KMS-11 (cell line): ENCODE measurements around the gene LSAMP.
A peak's percentile ranks its signal among the peaks of the same experiment; 100 is the strongest.

Experiments used
- H2AFZ ChIP-seq: fragments of 200-600 bp; sonication (generic); 2 replicates; pipeline ENCODE4 v1.6.1; 2016; ENCODE audit warnings: antibody characterized with exemption, mixed run types, low read depth
- H3K27ac ChIP-seq: fragments of 200-600 bp; sonication (generic); 2 replicates; pipeline ENCODE4 v1.6.1; 2016; ENCODE audit warnings: mild to moderate bottlenecking, mixed run types
- H3K27me3 ChIP-seq: fragments of 200-600 bp; sonication (generic); 2 replicates; pipeline ENCODE4 v1.6.1; 2017; ENCODE audit warnings: mild to moderate bottlenecking, low read depth, mixed run types, moderate library complexity; ENCODE audit not compliant: insufficient read depth
- H3K36me3 ChIP-seq: fragments of 200-600 bp; sonication (generic); 2 replicates; pipeline ENCODE4 v1.6.1; 2017; ENCODE audit warnings: mild to moderate bottlenecking, mixed run types; ENCODE audit not compliant: insufficient read depth
- H3K4me1 ChIP-seq: fragments of 200-600 bp; sonication (generic); 2 replicates; pipeline ENCODE4 v1.6.1; 2016; ENCODE audit warnings: mild to moderate bottlenecking, low read depth, mixed run types; ENCODE audit not compliant: poor library complexity, severe bottlenecking
- H3K4me2 ChIP-seq: fragments of 200-600 bp; sonication (generic); 2 replicates; pipeline ENCODE4 v1.7.0; 2016; ENCODE audit warnings: mild to moderate bottlenecking, mixed run types
- H3K4me3 ChIP-seq: fragments of 200-600 bp; sonication (generic); IDR thresholded peaks from 2 replicates; pipeline ENCODE4 v1.6.1; 2017; ENCODE audit warnings: low read depth, low read length, mixed read lengths; ENCODE audit not compliant: insufficient read depth
- H3K79me2 ChIP-seq: fragments of 200-600 bp; sonication (generic); 2 replicates; pipeline ENCODE4 v1.6.1; 2016; ENCODE audit warnings: low read depth, mixed run types; ENCODE audit not compliant: insufficient read depth
- H3K9ac ChIP-seq: fragments of 200-600 bp; sonication (generic); 2 replicates; pipeline ENCODE4 v1.6.1; 2016; ENCODE audit warnings: mild to moderate bottlenecking, mixed run types
- H4K20me1 ChIP-seq: fragments of 200-600 bp; sonication (generic); 2 replicates; pipeline ENCODE4 v1.6.1; 2016; ENCODE audit warnings: mild to moderate bottlenecking, mixed run types; ENCODE audit not compliant: insufficient read depth
- TF ChIP-seq, protein P1 (sequence below): fragments of 200-600 bp; sonication (generic); conservative IDR thresholded peaks from 2 replicates; pipeline ENCODE4 v1.6.1; 2017; ENCODE audit warnings: low read depth, mild to moderate bottlenecking, antibody characterized with exemption, low read length, moderate library complexity, mixed read lengths

The LSAMP gene

DNA sequence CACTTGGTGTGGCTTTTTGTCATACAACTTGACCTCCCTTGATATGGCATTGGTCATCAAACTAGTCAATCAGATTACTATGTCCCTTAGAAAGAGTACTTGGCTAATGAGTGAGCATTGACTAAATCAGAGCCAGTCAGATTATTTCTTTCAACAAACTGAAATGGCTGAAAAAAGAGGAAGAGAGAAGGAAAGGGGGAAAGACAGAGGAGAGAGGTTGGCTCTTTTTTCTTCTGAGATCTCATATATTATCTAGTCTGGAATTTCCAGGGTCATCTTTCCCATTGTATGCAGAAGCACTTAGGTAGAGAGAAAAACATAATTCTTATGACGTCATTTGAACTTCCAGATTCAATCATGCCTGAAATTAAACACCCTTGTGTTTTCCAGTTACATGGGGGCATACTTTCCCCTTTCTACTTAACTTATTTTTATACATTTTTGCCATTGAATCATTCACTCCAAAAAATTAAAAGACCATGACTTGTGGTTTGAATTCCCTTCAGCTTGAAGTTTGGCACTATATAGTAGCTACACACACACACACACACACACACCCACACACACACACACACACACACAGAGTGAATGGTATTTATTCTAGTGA is 387.8 kb downstream of the LSAMP start:
- no peaks in the 10 kb centered on the region for H3K27me3 ChIP-seq
- H4K20me1 ChIP-seq, result no peaks in the 10 kb centered on the region
- H3K4me2 ChIP-seq, result no peak overlapping the region
- TF ChIP-seq, protein P1, sequence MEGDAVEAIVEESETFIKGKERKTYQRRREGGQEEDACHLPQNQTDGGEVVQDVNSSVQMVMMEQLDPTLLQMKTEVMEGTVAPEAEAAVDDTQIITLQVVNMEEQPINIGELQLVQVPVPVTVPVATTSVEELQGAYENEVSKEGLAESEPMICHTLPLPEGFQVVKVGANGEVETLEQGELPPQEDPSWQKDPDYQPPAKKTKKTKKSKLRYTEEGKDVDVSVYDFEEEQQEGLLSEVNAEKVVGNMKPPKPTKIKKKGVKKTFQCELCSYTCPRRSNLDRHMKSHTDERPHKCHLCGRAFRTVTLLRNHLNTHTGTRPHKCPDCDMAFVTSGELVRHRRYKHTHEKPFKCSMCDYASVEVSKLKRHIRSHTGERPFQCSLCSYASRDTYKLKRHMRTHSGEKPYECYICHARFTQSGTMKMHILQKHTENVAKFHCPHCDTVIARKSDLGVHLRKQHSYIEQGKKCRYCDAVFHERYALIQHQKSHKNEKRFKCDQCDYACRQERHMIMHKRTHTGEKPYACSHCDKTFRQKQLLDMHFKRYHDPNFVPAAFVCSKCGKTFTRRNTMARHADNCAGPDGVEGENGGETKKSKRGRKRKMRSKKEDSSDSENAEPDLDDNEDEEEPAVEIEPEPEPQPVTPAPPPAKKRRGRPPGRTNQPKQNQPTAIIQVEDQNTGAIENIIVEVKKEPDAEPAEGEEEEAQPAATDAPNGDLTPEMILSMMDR, result no peak
- H3K4me3 ChIP-seq, result no peak overlapping the region
- H2AFZ ChIP-seq, result no peak overlapping the region
- no peak overlapping the region for H3K9ac ChIP-seq
- no peak overlapping the region for H3K27ac ChIP-seq
- no peaks in the 10 kb centered on the region for H3K36me3 ChIP-seq
- peaks cover 5% of the 10 kb centered on the region for H3K4me1 ChIP-seq
- H3K79me2 ChIP-seq, result no peaks in the 10 kb centered on the region

DNA sequence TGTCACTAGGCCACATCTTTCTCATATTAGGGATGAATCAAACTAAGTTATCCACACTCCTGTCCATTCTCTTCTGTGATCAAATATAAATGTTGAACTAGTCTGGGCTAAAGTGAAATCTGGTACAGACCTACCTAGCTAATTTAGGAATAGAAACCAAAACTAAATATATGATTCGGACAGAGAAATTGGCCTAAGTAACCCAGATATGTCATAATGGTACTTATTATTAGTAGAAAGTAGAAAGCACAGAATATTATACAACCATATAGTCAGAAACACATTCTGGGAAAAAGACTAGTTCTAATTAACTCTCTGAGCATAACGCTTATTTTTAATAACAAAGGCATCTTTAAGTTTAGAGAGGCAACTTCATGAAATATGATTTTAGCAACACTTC is 389.0 kb downstream of the LSAMP start:
- H4K20me1 ChIP-seq, result no peaks in the 10 kb centered on the region
- TF ChIP-seq, protein P1, result no peak
- H3K4me3 ChIP-seq, result no peak overlapping the region
- no peaks in the 10 kb centered on the region for H3K79me2 ChIP-seq
- peaks cover 5% of the 10 kb centered on the region for H3K4me1 ChIP-seq
- H3K4me2 ChIP-seq, result 0 out of 2 replicates have a peak overlapping the region, but pooled peaks have one; percentile 13
- H2AFZ ChIP-seq, result no peak overlapping the region
- H3K27ac ChIP-seq, result no peak overlapping the region
- H3K9ac ChIP-seq, result no peak overlapping the region
- H3K27me3 ChIP-seq, result no peaks in the 10 kb centered on the region
- no peaks in the 10 kb centered on the region for H3K36me3 ChIP-seq

DNA sequence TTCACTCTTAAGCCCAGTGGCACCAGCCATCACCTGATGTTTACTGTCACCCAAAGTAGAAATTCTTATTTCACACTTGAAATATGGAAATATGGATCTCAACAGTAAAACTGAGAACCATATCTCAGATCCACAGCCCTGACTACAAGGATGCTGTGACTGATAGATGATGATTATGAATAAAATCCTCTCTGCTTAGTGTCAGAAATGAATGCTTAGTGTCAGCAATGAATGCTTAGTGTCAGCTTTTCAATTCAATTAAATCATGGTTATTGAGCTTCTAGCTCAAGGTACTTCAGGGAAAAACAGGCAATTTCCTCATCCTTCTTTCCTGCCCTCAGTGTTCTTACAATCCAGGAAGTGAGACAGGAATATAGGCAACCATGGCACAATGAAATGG is 392.3 kb downstream of the LSAMP start:
- Histone ChIP-seq H4K20me1 (no peaks in the 10 kb centered on the region), H3K27ac (no peak overlapping the region), H2AFZ (no peak overlapping the region), H3K9ac (no peak overlapping the region), H3K4me2 (no peak overlapping the region), H3K36me3 (no peaks in the 10 kb centered on the region), H3K4me1 (peaks cover 5% of the 10 kb centered on the region), H3K79me2 (no peaks in the 10 kb centered on the region), H3K4me3 (no peak overlapping the region), H3K27me3 (no peaks in the 10 kb centered on the region)
- TF ChIP-seq, protein P1, result no peak

DNA sequence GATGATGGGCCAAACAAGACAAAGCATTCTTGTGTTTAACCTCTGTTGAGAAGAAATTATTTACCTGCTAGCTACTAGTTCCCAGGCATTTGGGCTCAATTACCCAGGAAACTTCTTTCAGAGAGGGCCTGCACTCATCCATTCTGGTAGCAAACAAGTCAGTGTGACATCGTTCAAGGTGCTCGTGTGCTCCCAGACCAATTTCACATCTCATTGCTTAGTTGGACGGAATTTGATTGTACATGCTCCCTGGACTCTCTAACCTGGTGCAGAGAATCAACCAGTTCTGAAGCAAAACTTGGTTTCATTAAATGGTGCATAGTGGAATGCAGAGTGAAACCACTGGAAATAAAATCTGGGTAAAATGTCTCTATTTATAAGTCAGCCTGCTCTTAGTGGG is 392.7 kb downstream of the LSAMP start:
- Histone ChIP-seq H3K9ac (no peak overlapping the region), H3K27ac (no peak overlapping the region), H3K4me2 (no peak overlapping the region), H3K27me3 (no peaks in the 10 kb centered on the region), H4K20me1 (no peaks in the 10 kb centered on the region), H2AFZ (no peak overlapping the region), H3K4me3 (no peak overlapping the region), H3K36me3 (no peaks in the 10 kb centered on the region), H3K79me2 (no peaks in the 10 kb centered on the region), H3K4me1 (peaks cover 5% of the 10 kb centered on the region)
- TF ChIP-seq, protein P1, result no peak
